ENCODE results near the gene MRPL28. TPM values are rescaled to one million over a fixed set of nuclear protein-coding genes. Genes with fewer than 3 reads are reported as not detected.

MRPL28 gene
- polyA plus RNA-seq, 1 of the 3 experiments (the other 2 are of a cell fraction) = 320 TPM

DNA sequence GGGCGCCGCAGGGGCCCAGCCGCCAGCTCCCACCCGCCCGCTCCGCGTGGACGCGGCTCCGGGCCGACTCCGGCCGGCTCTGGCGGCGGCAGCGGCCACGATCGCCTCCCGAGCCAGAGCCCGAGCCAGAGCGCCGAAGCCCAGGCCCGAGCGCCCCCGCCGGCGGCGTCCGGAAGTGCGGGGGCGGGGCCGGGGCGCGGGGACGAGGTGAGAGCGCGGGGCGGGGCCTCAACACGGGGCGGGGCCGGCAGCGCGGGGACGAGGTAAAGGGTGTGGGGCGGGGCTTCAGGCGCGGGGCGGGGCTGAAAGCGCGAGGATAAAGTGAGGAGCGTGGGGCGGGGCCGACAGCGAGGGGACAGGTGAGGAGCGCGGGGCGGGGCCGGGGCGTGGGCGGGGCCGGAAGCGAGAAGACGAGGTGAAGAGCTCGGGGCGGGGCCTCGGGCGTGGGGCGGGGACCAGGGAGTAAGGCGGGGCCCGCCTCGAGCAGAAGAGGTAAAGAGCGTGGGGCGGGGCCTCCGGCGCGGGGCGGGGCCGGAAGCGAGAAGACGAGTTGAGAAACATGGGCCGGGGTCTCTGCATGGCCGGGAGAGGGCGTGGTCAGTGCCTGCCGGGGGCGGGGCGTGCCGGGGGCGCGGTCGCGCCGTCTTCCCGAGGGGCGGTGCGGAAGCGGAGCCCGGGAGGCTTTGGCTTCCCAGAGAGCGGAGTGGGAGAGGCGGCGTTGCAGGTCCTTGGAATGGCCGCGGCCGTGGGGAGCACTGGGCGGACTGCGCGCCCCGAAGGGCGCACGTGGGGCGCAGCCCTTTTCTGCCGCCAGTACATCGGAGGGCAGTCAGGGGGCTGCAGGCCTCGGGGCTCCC lies 17.6 kb downstream of the MRPL28 start, which contains the start of gene AXIN1:
Gene AXIN1, minus strand, starts transcription at position 177 of the 857 bp plus-strand sequence. CDS start 5,698 bp downstream, outside the sequence.
- WGBS (ENCODE audit: low lambda C conversion rate) = 2% methylated on average over 63 of the region's 113 CpGs
- H3K27ac ChIP-seq (ENCODE audit: low read depth in 2 of 2, low read length in 1 of 2) = peak within 1 kb of the TSS in 1 of 2 experiments; percentile 41; a peak in 2 of 4 replicates
- TF ChIP-seq, protein P1, sequence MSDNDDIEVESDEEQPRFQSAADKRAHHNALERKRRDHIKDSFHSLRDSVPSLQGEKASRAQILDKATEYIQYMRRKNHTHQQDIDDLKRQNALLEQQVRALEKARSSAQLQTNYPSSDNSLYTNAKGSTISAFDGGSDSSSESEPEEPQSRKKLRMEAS (IDR thresholded peaks at IDR 0.05; ENCODE audit: low read depth) = 0 out of 2 replicates have a peak, but pooled peaks have one; percentile 34
- TF ChIP-seq RAD21 (IDR thresholded peaks at IDR 0.05; ENCODE audit: low read length) = peak; percentile 60
- peak; percentile 37; the same call in 1 of the 2 replicates for TF ChIP-seq POLR2AphosphoS5 (IDR thresholded peaks at IDR 0.05; ENCODE audit: low read depth, low read length)
- TF ChIP-seq GABPA (IDR thresholded peaks at IDR 0.05; ENCODE audit: low read depth) = no peak
- TF ChIP-seq EP300 (IDR thresholded peaks at IDR 0.05; ENCODE audit: borderline replicate concordance in 1 of 2, low read depth in 1 of 2, low read length in 1 of 2) = no peak
- no peak for TF ChIP-seq YY1 (IDR thresholded peaks at IDR 0.05; ENCODE audit: low read depth)
- TF ChIP-seq, protein P2, sequence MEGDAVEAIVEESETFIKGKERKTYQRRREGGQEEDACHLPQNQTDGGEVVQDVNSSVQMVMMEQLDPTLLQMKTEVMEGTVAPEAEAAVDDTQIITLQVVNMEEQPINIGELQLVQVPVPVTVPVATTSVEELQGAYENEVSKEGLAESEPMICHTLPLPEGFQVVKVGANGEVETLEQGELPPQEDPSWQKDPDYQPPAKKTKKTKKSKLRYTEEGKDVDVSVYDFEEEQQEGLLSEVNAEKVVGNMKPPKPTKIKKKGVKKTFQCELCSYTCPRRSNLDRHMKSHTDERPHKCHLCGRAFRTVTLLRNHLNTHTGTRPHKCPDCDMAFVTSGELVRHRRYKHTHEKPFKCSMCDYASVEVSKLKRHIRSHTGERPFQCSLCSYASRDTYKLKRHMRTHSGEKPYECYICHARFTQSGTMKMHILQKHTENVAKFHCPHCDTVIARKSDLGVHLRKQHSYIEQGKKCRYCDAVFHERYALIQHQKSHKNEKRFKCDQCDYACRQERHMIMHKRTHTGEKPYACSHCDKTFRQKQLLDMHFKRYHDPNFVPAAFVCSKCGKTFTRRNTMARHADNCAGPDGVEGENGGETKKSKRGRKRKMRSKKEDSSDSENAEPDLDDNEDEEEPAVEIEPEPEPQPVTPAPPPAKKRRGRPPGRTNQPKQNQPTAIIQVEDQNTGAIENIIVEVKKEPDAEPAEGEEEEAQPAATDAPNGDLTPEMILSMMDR (IDR thresholded peaks at IDR 0.05) = peak; percentile 38; the same call in 1 of the 2 replicates
- no peak for TF ChIP-seq TEAD4 (IDR thresholded peaks at IDR 0.05; ENCODE audit: borderline replicate concordance, insufficient read depth)
- TF ChIP-seq SMC3 (IDR thresholded peaks at IDR 0.05; ENCODE audit: low read depth, low read length) = peak; percentile 18; the same call in 1 of the 2 replicates

DNA sequence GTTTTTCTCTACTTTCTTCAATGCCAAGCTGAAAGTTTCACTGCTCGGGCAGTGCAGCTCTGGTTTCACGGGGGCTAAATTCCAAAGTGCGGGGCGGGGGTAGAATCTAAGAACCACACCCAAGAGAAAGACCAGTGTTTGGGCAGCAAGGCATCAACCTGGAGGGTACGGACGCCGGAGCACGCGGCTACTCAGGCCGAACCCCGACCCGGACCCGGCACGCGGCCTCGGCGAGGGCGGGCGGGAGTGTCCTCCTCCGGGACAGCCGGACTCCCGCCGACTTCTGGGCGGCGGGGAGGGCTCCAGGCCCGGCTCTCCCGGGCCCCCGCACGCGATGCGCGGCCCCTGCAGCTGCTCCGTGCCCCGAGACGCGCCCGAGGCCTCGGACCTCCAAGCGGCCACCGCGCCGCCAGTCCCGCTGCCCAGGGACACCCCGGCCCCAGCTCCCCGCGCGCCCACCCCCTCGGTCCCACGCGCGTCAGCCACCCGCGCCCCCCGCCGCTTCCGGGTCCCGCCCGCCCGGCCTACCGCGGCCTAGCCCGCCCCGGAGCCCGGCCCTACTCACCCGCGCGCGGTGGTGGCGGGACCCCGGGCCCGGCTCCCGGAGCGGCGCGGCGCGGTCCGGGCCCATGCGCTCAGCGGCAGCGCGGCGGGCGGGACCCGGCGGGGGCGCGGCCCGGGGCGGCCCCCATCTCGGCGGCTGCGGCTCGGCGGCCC lies 18.4 kb downstream of the MRPL28 start:
- H3K9me2 ChIP-seq = no peaks in the 10 kb centered on the region
- H2AFZ ChIP-seq (ENCODE audit: low read depth) = no peak overlapping the region
- peaks cover 0 to 4% of the 10 kb centered on the region in 2 experiments; a peak in 2 of 4 replicates for H3K4me1 ChIP-seq (ENCODE audit: control insufficient read depth in 1 of 2, insufficient read depth in 2 of 2, low read depth in 1 of 2, low read length in 1 of 2)
- H3K9me3 ChIP-seq = no peaks in the 10 kb centered on the region
- WGBS (ENCODE audit: low lambda C conversion rate) = under 1% methylated on average over 27 of the region's 95 CpGs
- H3K4me3 ChIP-seq (ENCODE audit: low read depth in 2 of 2, low read length in 1 of 2) = peak overlapping the region; percentile 61 to 92
- POLR2A ChIA-PET = interaction anchor here (0.7 to 1.6 kb wide), 3 partner anchors 10 to 124 kb away, joined by 3 to 4 read pairs (median 3); no protein-coding TSS in a partner anchor
- H3K4me2 ChIP-seq = peak overlapping the region; percentile 87
- peaks cover 4 to 10% of the 10 kb centered on the region in 2 experiments for H3K36me3 ChIP-seq (replicated peaks in 1 of 2; ENCODE audit: control insufficient read depth in 1 of 2, insufficient read depth in 2 of 2, low read length in 1 of 2)
- no peaks in the 10 kb centered on the region for H3K27me3 ChIP-seq (ENCODE audit: insufficient read depth)
- CTCF ChIA-PET = interaction anchor here (0.6 to 4.4 kb wide), 13 partner anchors 9 to 286 kb away, joined by 3 to 22 read pairs (median 6); partner anchors contain the start of genes FAM234A and HBQ1
- peaks cover 39% of the 10 kb centered on the region for H4K20me1 ChIP-seq (ENCODE audit: insufficient read depth)
- H3K9ac ChIP-seq = peak overlapping the region; percentile 69
- no peaks in the 10 kb centered on the region for H3F3A ChIP-seq (replicated peaks; ENCODE audit: insufficient read depth)
- DNase-seq = no peak
- H3K79me2 ChIP-seq (ENCODE audit: insufficient read depth) = peaks cover 49% of the 10 kb centered on the region
- peak overlapping the region in 1 of 2 experiments; percentile 41; a peak in 2 of 4 replicates for H3K27ac ChIP-seq (ENCODE audit: low read depth in 2 of 2, low read length in 1 of 2)
- TF ChIP-seq, protein P3, sequence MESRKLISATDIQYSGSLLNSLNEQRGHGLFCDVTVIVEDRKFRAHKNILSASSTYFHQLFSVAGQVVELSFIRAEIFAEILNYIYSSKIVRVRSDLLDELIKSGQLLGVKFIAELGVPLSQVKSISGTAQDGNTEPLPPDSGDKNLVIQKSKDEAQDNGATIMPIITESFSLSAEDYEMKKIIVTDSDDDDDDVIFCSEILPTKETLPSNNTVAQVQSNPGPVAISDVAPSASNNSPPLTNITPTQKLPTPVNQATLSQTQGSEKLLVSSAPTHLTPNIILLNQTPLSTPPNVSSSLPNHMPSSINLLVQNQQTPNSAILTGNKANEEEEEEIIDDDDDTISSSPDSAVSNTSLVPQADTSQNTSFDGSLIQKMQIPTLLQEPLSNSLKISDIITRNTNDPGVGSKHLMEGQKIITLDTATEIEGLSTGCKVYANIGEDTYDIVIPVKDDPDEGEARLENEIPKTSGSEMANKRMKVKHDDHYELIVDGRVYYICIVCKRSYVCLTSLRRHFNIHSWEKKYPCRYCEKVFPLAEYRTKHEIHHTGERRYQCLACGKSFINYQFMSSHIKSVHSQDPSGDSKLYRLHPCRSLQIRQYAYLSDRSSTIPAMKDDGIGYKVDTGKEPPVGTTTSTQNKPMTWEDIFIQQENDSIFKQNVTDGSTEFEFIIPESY (IDR thresholded peaks at IDR 0.05; ENCODE audit: borderline replicate concordance, low read depth) = no peak
- TF ChIP-seq JUND (IDR thresholded peaks at IDR 0.05) = no peak
- TF ChIP-seq CHD2 (IDR thresholded peaks at IDR 0.05; ENCODE audit: low read length, partially characterized antibody) = no peak
- TF ChIP-seq TEAD4 (IDR thresholded peaks at IDR 0.05; ENCODE audit: borderline replicate concordance, insufficient read depth) = no peak
- TF ChIP-seq ELF1 (IDR thresholded peaks at IDR 0.05) = no peak
- TF ChIP-seq, protein P4, sequence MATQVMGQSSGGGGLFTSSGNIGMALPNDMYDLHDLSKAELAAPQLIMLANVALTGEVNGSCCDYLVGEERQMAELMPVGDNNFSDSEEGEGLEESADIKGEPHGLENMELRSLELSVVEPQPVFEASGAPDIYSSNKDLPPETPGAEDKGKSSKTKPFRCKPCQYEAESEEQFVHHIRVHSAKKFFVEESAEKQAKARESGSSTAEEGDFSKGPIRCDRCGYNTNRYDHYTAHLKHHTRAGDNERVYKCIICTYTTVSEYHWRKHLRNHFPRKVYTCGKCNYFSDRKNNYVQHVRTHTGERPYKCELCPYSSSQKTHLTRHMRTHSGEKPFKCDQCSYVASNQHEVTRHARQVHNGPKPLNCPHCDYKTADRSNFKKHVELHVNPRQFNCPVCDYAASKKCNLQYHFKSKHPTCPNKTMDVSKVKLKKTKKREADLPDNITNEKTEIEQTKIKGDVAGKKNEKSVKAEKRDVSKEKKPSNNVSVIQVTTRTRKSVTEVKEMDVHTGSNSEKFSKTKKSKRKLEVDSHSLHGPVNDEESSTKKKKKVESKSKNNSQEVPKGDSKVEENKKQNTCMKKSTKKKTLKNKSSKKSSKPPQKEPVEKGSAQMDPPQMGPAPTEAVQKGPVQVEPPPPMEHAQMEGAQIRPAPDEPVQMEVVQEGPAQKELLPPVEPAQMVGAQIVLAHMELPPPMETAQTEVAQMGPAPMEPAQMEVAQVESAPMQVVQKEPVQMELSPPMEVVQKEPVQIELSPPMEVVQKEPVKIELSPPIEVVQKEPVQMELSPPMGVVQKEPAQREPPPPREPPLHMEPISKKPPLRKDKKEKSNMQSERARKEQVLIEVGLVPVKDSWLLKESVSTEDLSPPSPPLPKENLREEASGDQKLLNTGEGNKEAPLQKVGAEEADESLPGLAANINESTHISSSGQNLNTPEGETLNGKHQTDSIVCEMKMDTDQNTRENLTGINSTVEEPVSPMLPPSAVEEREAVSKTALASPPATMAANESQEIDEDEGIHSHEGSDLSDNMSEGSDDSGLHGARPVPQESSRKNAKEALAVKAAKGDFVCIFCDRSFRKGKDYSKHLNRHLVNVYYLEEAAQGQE (IDR thresholded peaks at IDR 0.05; ENCODE audit: low read depth, low read length) = no peak
- TF ChIP-seq NRF1 (IDR thresholded peaks at IDR 0.05; ENCODE audit: low read depth, low read length) = no peak

More for the DNA sequence above, 17.6 kb downstream of the MRPL28 start, which contains the start of gene AXIN1:
- no peaks in the 10 kb centered on the region for H3K9me3 ChIP-seq
- H3K4me2 ChIP-seq = peak within 1 kb of the TSS; percentile 87
- H3K9ac ChIP-seq = peak within 1 kb of the TSS; percentile 69
- no peaks in the 10 kb centered on the region for H3F3A ChIP-seq (replicated peaks; ENCODE audit: insufficient read depth)
- peaks cover 4 to 7% of the 10 kb centered on the region in 2 experiments for H3K36me3 ChIP-seq (replicated peaks in 1 of 2; ENCODE audit: control insufficient read depth in 1 of 2, insufficient read depth in 2 of 2, low read length in 1 of 2)
- H3K9me2 ChIP-seq = no peaks in the 10 kb centered on the region
- H3K79me2 ChIP-seq (ENCODE audit: insufficient read depth) = peaks cover 41% of the 10 kb centered on the region
- H2AFZ ChIP-seq (ENCODE audit: low read depth) = 0 out of 2 replicates have a peak within 1 kb of the TSS, but pooled peaks have one; percentile 41
- DNase-seq = peak; percentile 97
- CTCF ChIA-PET = interaction anchor here (0.6 to 4.4 kb wide), 15 partner anchors 9 to 287 kb away, joined by 3 to 22 read pairs (median 5); partner anchors contain the start of genes FAM234A and HBQ1
- H4K20me1 ChIP-seq (ENCODE audit: insufficient read depth) = peaks cover 31% of the 10 kb centered on the region
- peak within 1 kb of the TSS; percentile 61 to 92 for H3K4me3 ChIP-seq (ENCODE audit: low read depth in 2 of 2, low read length in 1 of 2)
- POLR2A ChIA-PET = interaction anchor here (1.6 kb wide), 1 partner anchor 9 kb away, joined by 3 read pairs; no protein-coding TSS in a partner anchor
- no peaks in the 10 kb centered on the region for H3K27me3 ChIP-seq (ENCODE audit: insufficient read depth)
- H3K4me1 ChIP-seq (ENCODE audit: control insufficient read depth in 1 of 2, insufficient read depth in 2 of 2, low read depth in 1 of 2, low read length in 1 of 2) = peaks cover 0 to 4% of the 10 kb centered on the region in 2 experiments; a peak in 2 of 4 replicates

All from SK-N-SH (cell line).